Stimulated activated CD4-positive, alpha-beta T cell treated with anti-CD3 and anti-CD28 coated beads, Interleukin-1b, Interleukin-23, amount 100 ng/mL, for 4 hours (primary cell): ENCODE measurements around the gene ITPRID2.
"Not testable (repeated sequence)": the region's sequence is repeated elsewhere in the genome, so short reads cannot be mapped to it uniquely, and the experiment has no call there.

Experiments
- DNase-seq, 2 donors: peaks; one replicate each; pipeline ENCODE4 v3.0.0-alpha.2; 2020; ENCODE audit warnings: low read depth in 2 of 2

The ITPRID2 gene

DNA sequence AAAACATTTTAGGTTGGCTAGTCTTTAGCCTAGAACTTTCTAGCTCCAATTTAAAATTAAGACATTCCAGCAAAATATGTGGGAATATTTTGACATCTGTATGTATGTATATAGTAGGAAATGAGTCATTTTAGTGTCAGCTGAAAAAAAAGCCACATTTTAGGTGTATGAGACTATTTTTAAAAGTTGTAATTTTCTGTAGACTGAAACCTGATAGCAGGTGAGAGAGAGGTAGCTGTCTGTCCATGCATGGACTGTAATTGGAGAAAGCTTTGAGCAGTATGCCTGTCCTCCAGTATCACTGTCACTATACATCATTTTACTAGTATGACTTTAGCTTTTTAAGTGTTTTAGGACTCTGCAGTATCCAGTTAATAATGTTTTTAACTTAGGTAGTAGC lies 68.0 kb downstream of the ITPRID2 start:
- no peak for DNase-seq

DNA sequence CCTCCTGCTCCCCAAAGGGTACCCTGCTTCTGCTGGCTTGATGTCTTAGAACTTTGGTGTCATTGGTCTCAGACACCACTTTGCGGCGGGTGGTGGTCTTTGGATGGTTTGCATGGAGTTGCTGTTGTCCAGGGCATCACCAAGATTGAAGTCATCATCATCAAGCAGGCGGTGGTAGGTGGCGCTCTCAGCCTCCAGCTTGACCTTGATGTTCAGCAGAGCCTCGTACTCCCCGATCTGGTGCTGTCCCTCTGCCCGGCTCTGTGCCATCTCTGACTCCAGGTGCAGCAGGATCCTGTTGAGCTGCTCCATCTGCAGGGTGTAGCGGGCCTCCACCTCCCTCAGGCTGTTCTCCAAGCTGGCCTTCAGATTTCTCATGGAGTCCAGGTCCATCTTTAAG lies 69.6 kb downstream of the ITPRID2 start:
- not testable (repeated sequence) for DNase-seq

DNA sequence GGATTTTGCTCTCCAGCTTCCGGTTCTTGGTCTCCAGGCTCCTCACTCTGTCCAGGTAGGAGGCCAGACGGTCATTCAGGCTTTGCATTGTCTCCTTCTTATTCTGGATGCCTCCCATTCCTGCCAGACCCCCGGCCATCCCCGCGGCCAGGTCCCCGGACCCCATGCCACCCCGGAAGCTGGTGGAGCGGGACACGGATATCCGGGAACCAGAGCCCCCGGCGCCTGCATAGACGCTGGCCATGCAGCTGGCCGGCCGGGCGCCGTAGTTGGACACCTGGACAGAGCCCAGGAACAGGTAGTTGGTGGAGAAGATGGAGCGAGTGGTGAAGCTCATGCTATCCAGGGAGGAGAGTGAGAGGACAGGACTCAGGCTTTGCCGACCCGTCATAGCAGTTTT lies 70.6 kb downstream of the ITPRID2 start:
- DNase-seq = no peak

DNA sequence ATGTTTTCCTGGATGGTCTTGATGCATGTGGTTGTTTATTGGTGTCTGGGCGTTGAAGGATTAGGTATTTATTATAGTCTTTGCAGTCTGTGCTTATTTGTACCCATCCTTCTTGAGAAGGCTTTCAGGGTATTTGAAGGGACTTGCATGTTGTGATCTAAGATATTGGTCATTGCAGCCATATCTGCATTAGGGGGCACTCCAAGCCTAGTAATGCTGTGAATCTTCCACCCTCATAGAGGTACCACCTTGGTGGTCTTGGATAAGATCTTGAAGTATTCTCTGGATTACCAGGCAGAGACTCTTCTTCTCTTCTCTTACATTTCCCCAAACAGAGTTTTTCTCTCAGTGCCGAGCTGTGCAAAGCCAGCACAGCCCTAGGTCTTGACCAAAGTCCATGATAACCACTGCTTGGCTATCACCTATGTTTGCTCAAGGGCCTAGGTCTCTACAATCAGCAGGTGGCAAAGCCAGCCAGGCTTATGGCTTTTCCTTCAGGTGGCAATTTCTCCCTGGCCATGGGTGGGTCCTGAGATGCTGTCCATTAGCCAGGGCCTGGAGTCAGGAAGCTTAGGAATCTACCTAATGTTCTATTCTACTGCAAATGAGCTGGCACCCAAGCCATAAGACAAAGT lies 78.7 kb downstream of the ITPRID2 start:
- DNase-seq = no peak

DNA sequence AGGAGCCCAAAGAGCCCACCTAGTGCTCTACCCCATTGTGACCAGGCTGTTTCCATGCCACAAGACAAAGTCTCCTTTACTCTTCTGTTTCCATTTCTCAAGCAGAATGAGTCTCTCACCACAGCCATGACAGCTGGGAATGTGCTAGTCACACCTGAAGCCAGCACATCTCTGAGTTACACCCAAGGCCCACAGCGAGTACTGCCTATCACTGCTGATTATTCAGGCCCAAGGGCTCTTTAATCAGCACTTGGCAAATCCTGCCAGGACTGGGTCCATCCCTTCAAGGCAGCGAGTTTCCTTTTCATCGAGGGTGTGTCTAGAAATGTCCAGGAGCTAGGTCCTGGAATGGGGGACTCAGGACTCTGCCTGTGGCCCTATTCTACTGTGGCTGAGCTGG lies 79.5 kb downstream of the ITPRID2 start:
- no peak for DNase-seq

DNA sequence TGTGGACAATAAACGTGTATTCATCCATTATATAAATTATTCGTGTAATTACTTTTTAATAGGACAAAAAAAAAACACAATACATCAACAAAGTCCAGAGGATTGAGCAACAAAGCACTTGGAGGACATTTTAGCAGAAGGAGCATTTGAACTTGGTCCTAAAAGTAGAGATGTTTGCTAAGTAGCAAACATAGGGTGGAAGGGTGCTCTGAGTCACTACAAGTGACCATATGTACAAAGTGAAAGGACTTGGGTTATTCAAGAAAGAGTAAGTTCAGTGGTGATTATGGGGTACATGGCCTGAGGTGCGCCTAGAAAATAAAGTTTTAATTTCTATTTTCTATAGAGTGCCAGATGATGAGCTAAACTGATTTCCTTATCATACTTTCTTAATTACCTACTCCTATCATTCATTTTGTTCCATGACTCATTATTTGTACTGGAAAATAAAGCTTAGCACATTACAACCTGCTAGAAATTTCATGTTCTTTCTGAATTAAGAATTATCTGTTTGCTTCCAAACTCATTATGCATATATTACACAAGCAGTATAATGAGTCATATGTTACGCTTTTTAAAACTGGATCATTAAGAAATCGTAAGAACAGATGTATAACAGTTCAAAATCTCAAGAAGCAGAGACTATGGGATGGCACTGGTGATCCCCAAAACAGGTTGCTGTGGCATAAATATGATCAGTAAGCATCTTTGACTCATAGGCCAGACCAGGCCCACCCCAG lies 81.1 kb downstream of the ITPRID2 start:
- DNase-seq = no peak

DNA sequence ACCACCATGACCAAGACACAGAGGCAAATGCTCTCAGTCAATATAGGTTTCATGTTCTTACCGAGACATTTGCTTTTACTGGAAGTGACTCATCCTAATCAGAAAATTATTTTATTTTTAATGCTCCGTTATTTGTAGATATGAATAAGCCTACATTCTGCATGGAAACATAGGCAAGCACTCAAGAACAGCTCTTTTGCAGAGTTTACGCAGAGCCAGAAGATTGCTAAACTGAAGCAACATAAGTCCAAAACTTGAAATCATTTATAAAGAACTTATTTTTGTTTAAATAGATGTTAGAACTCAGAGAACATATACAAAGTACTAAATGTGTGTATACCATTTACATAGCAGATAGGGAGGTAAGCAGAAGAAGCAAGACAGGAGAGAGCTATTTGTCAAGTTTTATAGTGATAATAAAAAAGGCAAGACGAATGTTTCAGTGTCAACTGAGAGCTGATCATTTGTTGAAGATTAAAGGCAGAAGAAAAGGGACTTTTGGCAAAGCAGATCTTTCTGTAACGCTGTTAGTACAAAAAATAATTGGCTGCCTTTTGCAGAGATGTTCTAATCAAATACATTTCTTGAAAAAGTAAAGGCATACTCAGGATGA lies 81.7 kb downstream of the ITPRID2 start:
- DNase-seq = no peak

DNA sequence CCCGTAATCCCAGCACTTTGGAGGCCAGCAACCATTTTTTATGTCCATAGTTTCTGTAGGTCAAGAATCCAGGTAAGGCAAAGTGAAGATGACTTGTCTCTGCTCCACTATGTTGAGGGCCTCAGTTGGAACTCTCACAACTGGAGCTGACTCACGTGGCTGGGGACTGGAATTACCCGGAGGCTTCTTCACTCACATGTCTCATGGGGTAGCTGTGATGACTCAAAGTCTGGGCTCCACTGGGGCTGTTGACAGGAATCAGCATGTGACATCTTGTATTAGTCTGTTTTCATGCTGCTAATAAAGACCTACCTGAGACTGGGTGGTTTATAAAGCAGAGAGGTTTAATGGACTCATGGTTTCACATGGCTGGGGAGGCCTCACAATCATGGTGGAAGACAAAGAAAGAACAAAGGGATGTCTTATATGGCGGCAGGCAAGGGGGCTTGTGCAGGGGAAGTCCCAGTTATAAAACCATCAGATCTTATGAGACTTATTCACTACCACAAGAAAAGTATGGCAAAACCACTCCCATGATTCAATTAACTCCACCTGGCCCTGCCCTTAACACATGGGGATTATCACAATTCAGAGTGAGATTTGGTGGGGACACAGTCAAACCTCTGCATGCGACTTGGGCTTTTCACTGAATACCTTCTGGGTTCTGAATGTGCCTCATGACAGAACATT lies 86.3 kb downstream of the ITPRID2 start:
- DNase-seq = no peak

DNA sequence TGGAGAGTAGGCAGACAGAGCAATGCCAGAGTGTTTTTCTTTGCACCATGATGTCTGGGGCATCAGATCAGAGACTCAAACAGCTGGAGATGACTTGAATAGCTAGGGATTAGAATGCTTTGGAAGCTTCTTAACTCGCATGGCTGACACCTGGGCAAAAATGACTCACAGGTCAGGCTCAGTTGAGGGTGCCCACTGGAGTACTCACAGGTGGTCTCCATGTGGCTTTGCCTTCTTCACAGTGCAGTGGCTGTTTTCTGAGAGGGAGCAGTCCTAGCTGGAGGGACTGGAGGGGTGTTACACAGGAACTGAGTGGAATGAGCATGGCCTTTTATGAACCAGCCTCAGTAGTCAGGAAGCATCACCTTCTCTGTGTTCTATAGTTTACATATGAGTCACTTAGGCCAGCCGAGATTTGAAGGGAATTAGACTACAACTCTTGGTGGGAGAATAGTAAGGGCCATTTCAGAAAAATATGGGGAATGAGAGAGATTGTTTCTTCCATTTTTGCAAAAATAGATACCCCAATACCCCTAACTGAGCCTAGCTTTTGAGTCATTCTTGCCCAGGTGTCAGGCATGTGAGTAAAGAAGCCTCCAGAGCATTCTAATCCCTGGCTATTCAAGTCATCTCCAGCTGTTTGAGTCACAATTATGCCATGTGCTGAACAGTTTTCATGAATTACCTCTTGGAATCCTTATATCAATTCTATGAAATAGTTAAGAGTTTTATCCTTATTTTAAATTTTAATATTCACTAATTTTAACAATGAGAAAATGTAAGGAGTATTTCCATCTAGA lies 87.0 kb downstream of the ITPRID2 start:
- DNase-seq = no peak
